Measurements from ENCODE around the gene PRDM16.

Gene PRDM16

GRCh38 chr1:3368711-3369445, 299.9 kb downstream of the PRDM16 start:
- DNase-seq, result no peak

DNA sequence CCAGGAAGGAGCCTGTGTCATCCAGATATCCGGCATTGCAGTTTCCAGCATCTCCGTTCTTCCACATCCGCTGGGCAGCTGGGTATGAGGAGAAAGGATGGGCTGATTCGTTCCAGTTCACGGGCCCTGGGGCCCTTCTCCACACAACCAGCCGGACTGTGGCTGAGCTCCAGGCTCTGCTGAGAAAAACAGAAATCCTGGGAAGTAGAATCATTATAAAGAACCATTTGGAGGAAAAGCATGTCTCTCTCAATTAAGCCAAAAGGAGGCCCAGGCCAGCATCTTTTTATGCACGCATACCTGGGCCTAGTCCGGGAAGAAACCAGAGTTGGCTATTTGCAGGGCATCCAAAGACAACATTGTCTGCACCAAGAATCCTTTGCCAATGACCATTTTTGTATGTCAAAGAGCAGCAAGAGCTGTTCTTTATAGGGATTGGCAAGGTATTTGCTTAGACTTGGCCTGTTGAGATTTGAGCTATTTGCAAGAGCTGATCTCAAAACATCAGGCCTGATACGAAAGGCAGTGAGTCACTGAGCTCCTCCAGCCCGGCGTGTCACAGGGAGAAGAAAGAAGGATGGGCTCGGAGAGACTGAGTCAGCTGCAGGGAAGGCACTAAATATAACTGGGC, 300.6 kb downstream of the PRDM16 start:
- no peak for DNase-seq

GRCh38 chr1:3370856-3371703, 302.1 kb downstream of the PRDM16 start:
- no peak for DNase-seq

DNA sequence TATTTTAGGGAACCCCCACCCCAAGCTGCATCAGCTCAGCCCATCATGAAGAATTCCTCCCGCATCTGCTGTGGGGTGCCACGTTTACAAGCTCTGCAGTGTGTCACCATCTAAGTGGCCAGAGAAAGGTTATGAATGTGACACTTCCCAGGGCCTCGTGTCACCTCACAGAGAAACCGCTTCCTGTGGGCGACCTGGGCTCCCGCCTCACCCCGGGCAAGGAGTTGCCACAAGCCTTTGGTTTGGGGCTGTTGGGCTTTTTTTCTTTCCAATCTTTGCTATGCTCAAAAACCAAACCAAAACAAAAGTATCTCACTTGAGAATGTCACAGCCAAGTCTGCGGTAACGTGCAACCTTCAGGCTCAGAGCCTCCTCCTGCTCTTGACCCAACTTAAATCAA, 303.3 kb downstream of the PRDM16 start:
- no peak for DNase-seq

DNA sequence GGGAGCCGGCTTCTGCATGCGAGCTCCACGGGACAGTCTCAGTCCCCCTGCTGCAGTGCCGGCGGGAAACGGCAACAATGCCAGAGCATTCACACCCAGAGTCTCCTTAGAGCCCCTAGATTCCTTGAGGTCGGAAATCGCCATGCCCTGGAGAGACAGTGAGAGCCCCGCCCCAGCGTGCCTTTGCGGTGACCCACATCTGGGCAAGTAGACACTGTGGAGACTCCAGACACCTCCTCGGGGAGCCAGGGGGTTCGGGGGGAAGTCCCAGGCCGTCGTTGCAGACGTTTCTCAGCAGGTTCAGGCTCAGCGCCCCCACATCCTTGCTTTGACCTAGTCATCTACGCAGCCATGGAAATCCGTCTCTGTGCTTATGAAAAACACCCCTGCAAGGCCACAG, 304.2 kb downstream of the PRDM16 start:
- DNase-seq, result no peak

DNA sequence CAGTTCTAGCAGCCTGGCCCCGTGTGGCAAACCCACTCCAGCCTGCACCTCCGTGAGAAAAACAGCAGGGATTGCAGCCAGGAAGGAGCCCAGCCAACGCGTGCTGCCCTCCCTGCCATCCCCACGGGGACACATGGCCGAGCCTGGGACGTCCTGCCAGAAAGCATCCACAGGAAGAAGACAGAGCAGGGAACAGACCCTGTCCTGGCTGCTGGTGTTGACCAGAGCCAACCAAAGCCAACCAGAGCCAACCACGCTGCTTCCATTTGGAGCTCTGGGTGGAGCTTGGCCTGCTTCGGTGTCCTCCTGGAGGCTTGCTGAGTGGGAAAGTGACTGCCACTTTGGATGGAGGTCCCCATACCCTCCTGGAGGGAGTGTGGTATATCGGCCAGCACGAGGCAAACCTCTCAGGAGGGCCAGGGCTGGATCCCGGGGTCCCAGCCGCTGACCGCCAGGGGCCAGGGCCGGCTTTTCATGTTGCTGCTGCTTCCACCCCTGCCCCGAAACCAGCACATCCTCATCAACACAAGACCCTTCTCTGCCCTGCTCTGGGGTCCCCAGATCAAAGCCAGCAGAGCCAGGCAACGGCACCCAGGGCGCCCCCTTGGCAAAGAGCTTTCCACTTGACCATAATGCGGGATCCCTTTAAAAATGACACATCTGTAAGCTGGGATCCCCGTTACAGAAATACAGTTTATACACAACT, 304.9 kb downstream of the PRDM16 start:
- DNase-seq, result no peak

GRCh38 chr1:3375245-3375644, 306.2 kb downstream of the PRDM16 start:
- no peak for DNase-seq

DNA sequence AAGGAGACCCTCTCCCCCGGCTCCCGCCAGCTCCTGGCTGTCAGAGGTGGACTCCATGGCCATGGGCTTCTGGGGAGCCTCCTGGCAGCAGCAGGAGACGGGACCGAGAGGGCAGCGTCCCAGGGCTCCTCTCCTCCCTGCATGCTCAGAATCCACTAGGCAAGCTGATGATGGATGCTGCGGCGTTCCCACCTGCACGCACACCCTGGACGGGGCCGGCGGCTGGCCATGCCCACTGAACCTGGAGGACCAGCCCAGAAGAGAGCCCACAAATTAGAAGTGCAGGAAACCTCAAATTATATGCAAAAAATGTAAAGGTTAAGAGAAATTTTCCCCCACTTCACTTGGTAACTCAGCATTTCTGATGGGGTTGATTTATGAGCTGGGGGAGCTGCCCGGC, 308.2 kb downstream of the PRDM16 start:
- no peak for DNase-seq

DNA sequence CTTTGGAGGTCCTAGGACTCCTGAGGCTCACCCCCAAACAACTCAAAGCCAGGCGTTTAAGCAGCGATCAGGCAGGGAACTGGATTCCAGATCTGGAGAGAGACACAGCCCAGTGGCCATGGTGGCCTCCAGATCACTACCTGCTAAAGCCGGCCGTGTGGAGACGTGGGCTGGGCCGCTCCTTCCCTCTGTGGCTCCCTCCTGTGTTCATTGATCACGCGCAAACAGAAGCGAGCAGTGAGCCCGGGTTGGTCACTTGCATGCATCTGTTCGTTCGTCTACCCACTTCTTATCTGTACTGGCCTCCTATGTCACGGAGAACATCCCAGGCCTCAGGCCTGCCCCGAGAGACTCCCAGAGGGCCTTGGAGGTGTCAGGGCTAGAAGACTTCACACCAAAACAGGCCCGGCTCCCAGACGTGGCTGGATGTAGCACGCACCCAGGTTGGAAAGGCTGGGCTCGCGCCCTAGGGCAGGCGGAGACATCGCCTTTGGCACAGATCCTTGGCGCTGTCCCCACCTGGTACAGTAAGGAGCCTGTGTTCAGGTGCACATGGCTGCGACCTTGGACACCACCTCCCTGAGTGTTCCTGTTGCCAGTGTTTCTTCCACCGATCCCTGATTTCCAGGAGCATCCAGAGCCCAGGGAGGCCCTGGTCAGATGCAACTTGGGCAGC, 308.7 kb downstream of the PRDM16 start:
- DNase-seq, result no peak

- no peak for DNase-seq
These were observed 309.6 kb downstream of the PRDM16 start for GRCh38 chr1:3378411-3379208.

GRCh38 chr1:3379934-3380333, 310.9 kb downstream of the PRDM16 start:
- no peak for DNase-seq

GRCh38 chr1:3380469-3380868, 311.5 kb downstream of the PRDM16 start:
- DNase-seq, result no peak

DNA sequence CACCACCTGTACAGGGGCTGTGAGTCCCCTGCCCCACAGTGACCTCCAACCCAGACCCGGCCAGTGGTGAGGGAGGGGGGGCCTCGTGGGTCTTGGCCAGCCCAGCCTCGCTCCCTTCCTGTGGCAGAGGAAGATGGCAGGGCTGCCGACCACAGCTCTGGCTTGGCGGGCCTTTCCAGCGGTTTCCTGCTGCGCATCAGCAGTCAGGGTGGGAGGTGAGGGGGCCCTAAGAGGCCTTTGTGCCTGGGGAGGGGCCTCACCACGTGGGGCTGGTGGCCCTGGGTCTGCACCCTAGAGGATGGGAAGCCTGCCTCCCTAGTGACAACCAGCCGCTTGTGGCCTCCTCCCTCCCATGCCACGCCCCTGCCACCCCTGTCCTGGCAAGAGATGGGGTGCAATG, 312.9 kb downstream of the PRDM16 start:
- DNase-seq, result no peak

DNA sequence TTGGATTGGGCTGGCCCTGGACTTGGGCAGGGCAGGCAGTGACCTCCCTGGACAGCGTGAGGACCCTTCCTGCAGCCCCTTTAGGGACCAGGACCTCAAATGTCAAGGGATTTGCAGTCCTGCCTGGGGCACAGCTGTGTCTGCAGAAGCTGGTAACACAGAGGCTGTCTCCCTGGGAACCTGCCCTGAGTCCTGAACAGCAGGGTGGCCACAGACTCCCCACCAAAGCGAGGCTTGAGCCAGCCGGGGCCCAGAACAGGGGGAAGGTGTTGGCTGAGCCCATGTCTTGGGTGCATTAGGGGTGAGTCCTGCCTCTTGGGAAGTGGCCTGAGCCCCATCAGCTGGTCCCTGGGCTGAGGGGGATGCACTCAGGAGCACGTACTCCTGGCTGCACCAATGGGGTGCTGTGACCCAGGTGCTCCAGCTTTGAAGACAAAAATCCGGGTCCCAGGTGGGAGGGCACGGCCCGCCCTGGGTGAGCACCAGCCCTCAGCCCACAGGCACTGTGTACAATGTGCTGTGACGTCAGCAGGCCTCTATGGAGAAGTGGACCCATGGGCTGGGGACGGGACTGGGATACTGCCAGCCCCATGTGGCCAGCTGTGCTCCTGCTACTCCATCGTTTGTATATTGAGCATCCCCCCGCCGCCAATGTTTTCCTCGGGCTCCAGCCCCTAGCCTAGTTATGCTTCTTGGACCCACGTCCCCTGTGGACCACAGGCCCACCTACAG, 313.5 kb downstream of the PRDM16 start:
- DNase-seq, result no peak

GRCh38 chr1:3383679-3384078, 314.7 kb downstream of the PRDM16 start:
- no peak for DNase-seq

GRCh38 chr1:3384407-3384806, 315.4 kb downstream of the PRDM16 start:
- no peak for DNase-seq

DNA sequence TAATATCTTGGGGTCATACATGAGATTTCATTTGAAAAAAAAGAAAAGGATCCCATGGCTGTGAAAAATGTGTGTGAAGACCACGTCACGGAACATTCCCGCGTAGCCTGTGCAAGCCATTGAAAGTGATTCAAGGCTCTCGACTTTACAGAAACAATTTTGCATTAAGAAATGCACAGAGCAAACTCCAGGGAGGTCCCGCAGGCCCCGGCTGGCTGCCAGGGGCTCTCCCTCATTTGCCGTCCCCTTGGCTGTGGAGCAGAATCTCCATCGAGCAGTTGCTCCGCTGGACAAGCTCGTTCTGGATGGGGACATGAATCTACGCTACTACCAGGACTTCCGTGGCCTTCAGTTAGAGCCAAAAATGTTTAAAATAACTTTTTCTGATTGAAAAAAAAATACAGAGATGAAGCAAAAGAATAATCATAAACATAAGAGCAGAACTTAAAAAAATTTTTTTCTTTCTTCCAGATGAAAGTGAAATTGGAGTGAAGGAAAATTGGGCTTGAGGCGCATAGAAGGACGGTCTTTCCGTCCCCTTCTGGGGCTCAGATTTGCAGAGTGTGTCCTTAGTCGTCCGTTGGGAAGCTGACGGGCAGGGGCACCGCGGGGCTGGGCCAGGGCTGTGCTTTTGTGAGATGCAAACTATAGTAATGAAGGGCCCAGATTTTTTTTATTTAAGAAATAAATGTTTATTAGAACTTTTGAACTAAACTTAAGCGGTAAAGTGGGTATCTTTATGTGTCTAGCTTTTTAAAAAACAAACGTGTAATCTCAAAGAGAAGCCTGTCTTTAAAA, 317.4 kb downstream of the PRDM16 start:
- DNase-seq, result no peak

DNA sequence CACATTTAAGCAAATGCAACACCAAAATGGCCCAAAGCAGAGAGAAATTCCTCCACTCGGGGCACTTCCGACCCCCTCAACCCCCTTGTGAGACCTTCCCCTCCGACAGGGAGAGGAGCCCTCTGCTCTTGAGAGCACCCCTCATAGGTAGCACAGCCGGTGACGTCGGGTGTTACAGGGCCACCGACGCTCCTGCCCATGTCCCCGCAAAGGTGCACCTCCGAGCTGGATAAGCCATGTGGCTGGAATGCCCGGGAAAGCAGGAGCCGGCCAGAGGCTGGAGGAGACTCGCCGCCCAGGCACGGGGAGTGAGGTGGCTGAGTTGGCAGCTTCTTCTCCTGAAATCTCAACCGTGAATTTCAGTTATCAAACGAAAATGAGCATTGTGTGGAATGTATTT, 318.4 kb downstream of the PRDM16 start:
- DNase-seq, result no peak

DNA sequence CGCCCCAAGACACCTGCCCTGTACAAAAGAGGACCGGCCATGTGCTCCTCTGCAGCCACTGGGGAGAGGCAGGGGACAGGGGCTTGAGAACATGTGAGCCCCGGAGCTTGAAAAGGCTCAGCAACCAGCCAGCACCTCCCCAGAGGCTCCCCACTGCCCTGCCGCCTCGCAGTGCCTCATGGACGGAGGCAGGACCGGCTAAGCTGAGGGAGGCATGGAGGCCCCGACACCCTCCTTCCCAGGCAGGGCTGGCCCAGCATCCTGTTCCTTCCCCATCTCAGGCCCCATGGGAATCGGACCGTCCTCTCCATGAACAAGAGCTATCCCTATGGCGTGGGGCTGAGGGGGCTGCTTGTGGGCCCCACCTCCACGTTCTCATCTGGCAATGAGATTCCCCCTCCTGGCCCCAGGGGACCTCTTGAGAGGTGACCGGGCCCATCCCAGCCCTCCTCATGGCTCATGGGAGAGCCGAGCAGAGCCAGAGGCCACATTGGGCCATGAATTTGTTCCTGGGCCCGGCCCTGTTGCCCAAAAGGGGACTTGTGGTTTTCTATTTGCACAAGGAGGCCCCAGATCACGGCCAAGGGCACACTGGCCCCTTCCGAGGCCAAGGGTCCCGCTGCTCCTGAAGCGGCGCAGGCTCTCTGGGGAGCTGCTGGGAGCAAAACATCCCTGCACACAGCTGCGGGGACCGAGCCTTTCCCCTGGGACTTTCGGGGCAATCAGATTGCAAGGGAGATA, 320.3 kb downstream of the PRDM16 start:
- no peak for DNase-seq
